ENCODE measurements around the gene AGAP5.

Gene AGAP5

GRCh38 chr10:73653701-73654100, 44.2 kb downstream of the AGAP5 start:
- DNase-seq (ENCODE audit: low spot score) = no peak

- no peak for DNase-seq (ENCODE audit: low spot score)
Observed at GRCh38 chr10:73653195-73653594, 44.7 kb downstream of the AGAP5 start.

GRCh38 chr10:73650537-73651331, 47.2 kb downstream of the AGAP5 start:
- no peak for DNase-seq (ENCODE audit: low spot score)

GRCh38 chr10:73649876-73650536, 47.9 kb downstream of the AGAP5 start:
- DNase-seq (ENCODE audit: low spot score) = no peak

- DNase-seq (ENCODE audit: low spot score) = no peak
Observed at GRCh38 chr10:73648975-73649829, 48.7 kb downstream of the AGAP5 start.

GRCh38 chr10:73647875-73648651, 49.8 kb downstream of the AGAP5 start:
- DNase-seq (ENCODE audit: low spot score) = no peak

- DNase-seq (ENCODE audit: low spot score) = peak; percentile 52
Observed at GRCh38 chr10:73647211-73647874, 50.6 kb downstream of the AGAP5 start.

- DNase-seq (ENCODE audit: low spot score) = no peak
Observed at GRCh38 chr10:73646598-73647041, 51.3 kb downstream of the AGAP5 start.

GRCh38 chr10:73645251-73645650, 52.7 kb downstream of the AGAP5 start:
- DNase-seq (ENCODE audit: low spot score) = no peak

GRCh38 chr10:73644767-73645166, 53.1 kb downstream of the AGAP5 start:
- no peak for DNase-seq (ENCODE audit: low spot score)

- peak; percentile 73 for DNase-seq (ENCODE audit: low spot score)
Observed at GRCh38 chr10:73644015-73644743, 53.7 kb downstream of the AGAP5 start.

- no peak for DNase-seq (ENCODE audit: low spot score)
Observed at GRCh38 chr10:73643362-73643761, 54.5 kb downstream of the AGAP5 start.

GRCh38 chr10:73641328-73642060, 56.4 kb downstream of the AGAP5 start, which contains the start of gene MYOZ1:
Gene MYOZ1, minus strand, starts transcription at chr10:73641474. Its CDS starts 1,457 bp downstream, at chr10:73640017.
- no peak for DNase-seq (ENCODE audit: low spot score)

- DNase-seq (ENCODE audit: low spot score) = no peak
Observed at GRCh38 chr10:73639286-73639685, 58.6 kb downstream of the AGAP5 start.

- no peak for DNase-seq (ENCODE audit: low spot score)
Observed at GRCh38 chr10:73635781-73636180, 62.1 kb downstream of the AGAP5 start.

- no peak for DNase-seq (ENCODE audit: low spot score)
Observed at GRCh38 chr10:73634421-73634820, 63.5 kb downstream of the AGAP5 start.

- no peak for DNase-seq (ENCODE audit: low spot score)
Observed at GRCh38 chr10:73629165-73629564, 68.7 kb downstream of the AGAP5 start.

GRCh38 chr10:73628405-73628804, 69.5 kb downstream of the AGAP5 start:
- DNase-seq (ENCODE audit: low spot score) = no peak

GRCh38 chr10:73627300-73627699, 70.6 kb downstream of the AGAP5 start:
- no peak for DNase-seq (ENCODE audit: low spot score)

Data from globus pallidus (tissue), 1 donor.